B cell (primary cell): ENCODE data around the gene PPCDC. TPM values are rescaled to one million over a fixed set of nuclear protein-coding genes. Genes with fewer than 3 reads are reported as not detected.

Experiments
- ATAC-seq: fragments of 200-7000 bp; cut with Tn5 transposase; one replicate; pipeline ENCODE4 v1.10.0; 2021; ENCODE audit warnings: low read depth, mild to moderate bottlenecking, moderate number of reproducible peaks, moderate library complexity
- CTCF ChIA-PET: fragments of 350-600 bp; sonication (Branson Sonifier 250); formaldehyde crosslinking; loops from one replicate; lab custom pipeline; 2021; ENCODE audit warnings: antibody characterized with exemption, inconsistent platforms; lab: Charles Lee
- POLR2A ChIA-PET: fragments of 350-600 bp; sonication (Branson Sonifier 250); formaldehyde crosslinking; loops from one replicate; lab custom pipeline; 2021; ENCODE audit warnings: antibody characterized with exemption; lab: Charles Lee
- DNase-seq: peaks from one replicate; pipeline ENCODE4 v3.0.0; 2013
- H2AFZ ChIP-seq: 2 replicates; pipeline ENCODE4 v1.6.1; 2012; ENCODE audit warnings: mild to moderate bottlenecking, low read depth, low read length; ENCODE audit not compliant: insufficient read depth, poor library complexity, severe bottlenecking
- H3K27ac ChIP-seq, 2 donors: 1 replicate in 1 of 2; 2 replicates in 1 of 2; pipeline ENCODE4 v1.5.1; 2012 to 2013; ENCODE audit warnings: low read length in 2 of 2, mild to moderate bottlenecking in 2 of 2, moderate library complexity in 1 of 2
- H3K27me3 ChIP-seq, 4 experiments: fragments of 200-600 bp in 1 of 4; sonication (generic) in 1 of 4; replicated peaks in 1 of 4; 1 replicate in 2 of 4; 2 replicates in 2 of 4; pipeline versions ENCODE4 v1.6.1 to v1.7.0; 2013 to 2016; ENCODE audit warnings: low read length in 3 of 4, mild to moderate bottlenecking in 2 of 4, mixed read lengths in 1 of 4, moderate library complexity in 1 of 4; ENCODE audit not compliant: insufficient read depth in 4 of 4, control insufficient read depth in 3 of 4; ENCODE audit errors: control extremely low read depth in 1 of 4
- H3K36me3 ChIP-seq, 2 experiments: replicated peaks in 1 of 2; 1 replicate in 1 of 2; 2 replicates in 1 of 2; pipeline versions ENCODE4 v1.6.1 to v1.7.1; 2013; ENCODE audit warnings: low read length in 1 of 2; ENCODE audit not compliant: insufficient read depth in 2 of 2, control insufficient read depth in 1 of 2; ENCODE audit errors: control extremely low read depth in 1 of 2, extremely low read depth in 1 of 2
- H3K4me1 ChIP-seq, 2 donors: fragments of 200-600 bp in 1 of 2; sonication (generic) in 1 of 2; 1 replicate in 1 of 2; 2 replicates in 1 of 2; pipeline versions ENCODE4 v1.5.1 to v1.6.1; 2013 to 2017; ENCODE audit warnings: low read length in 2 of 2; ENCODE audit not compliant: control insufficient read depth in 2 of 2, insufficient read depth in 2 of 2
- H3K4me2 ChIP-seq: replicated peaks from 2 replicates; pipeline ENCODE3; 2012; ENCODE audit warnings: mild to moderate bottlenecking, low read depth, low read length; ENCODE audit not compliant: poor library complexity, severe bottlenecking
- H3K4me3 ChIP-seq, 5 experiments: fragments of 200-600 bp in 1 of 5; sonication (generic) in 1 of 5; 1 replicate in 3 of 5; 2 replicates in 2 of 5; pipeline versions ENCODE4 v1.5.1 to v1.7.0; 2011 to 2016; ENCODE audit warnings: low read length in 4 of 5, mild to moderate bottlenecking in 4 of 5, low read depth in 2 of 5, control low read depth in 1 of 5, moderate library complexity in 1 of 5; ENCODE audit not compliant: insufficient read depth in 1 of 5; ENCODE audit errors: control extremely low read depth in 1 of 5, extremely low read depth in 1 of 5
- H3K79me2 ChIP-seq: fragments of 200-600 bp; sonication (generic); one replicate; pipeline ENCODE4 v1.6.0; 2016; ENCODE audit warnings: low read length; ENCODE audit not compliant: control insufficient read depth, insufficient read depth
- H3K9ac ChIP-seq: fragments of 200-600 bp; sonication (generic); 2 replicates; pipeline ENCODE4 v1.6.1; 2017; ENCODE audit warnings: mild to moderate bottlenecking, low read length, moderate library complexity
- H3K9me3 ChIP-seq, 3 donors: one replicate each; pipeline versions ENCODE4 v1.6.1 to v1.7.1; 2013; ENCODE audit warnings: low read length in 2 of 3; ENCODE audit not compliant: control insufficient read depth in 2 of 3, insufficient read depth in 1 of 3; ENCODE audit errors: control extremely low read depth in 1 of 3
- H4K20me1 ChIP-seq: 2 replicates; pipeline ENCODE4 v1.6.0; 2012; ENCODE audit warnings: mild to moderate bottlenecking, low read length; ENCODE audit not compliant: insufficient read depth, control insufficient read depth, poor library complexity, severe bottlenecking
- H3K27ac Mint-ChIP-seq: one replicate; pipeline ENCODE4 v1.8.0; 2021; ENCODE audit warnings: mixed read lengths
- H3K27me3 Mint-ChIP-seq: one replicate; pipeline ENCODE4 v1.8.0; 2021; ENCODE audit warnings: mixed read lengths
- H3K4me1 Mint-ChIP-seq: one replicate; pipeline ENCODE4 v1.8.0; 2021; ENCODE audit warnings: mixed read lengths
- H3K4me3 Mint-ChIP-seq: one replicate; pipeline ENCODE4 v1.8.0; 2021; ENCODE audit warnings: mixed read lengths
- H3K9me3 Mint-ChIP-seq: one replicate; pipeline ENCODE4 v1.8.0; 2022; ENCODE audit warnings: mixed read lengths; ENCODE audit not compliant: insufficient read depth
- EZH2 ChIP-seq: IDR thresholded peaks from 2 replicates; pipeline ENCODE4 v1.6.1; 2012; ENCODE audit warnings: borderline replicate concordance, low read depth, mild to moderate bottlenecking, moderate library complexity, low read length; ENCODE audit not compliant: insufficient read depth, poor library complexity, severe bottlenecking
- whole genome bisulfite sequencing: methylation state at CpG from one replicate; pipeline ENCODE4 v1.1.5; 2013; ENCODE audit warnings: missing lambda C conversion rate; ENCODE audit not compliant: insufficient coverage; 5-methylcytosine and 5-hydroxymethylcytosine counted together
- intact Hi-C: fragments of 100-400 bp; cut with micrococcal nuclease; formaldehyde crosslinking; loops from one replicate; pipeline ENCODE4 v1.10.0; 2022
- polyA plus RNA-seq: library from polyadenylated mRNA; depleted of rRNA; stranded (reverse); fragments of >200 nt; gene quantifications from 2 replicates; pipeline ENCODE4 v1.2.3, GENCODE V29; 2012
- total RNA-seq, 2 donors: library from RNA; stranded (reverse); fragments of 120-200 nt in 1 of 2; gene quantifications; 1 replicate in 1 of 2; 2 replicates in 1 of 2; pipeline versions ENCODE4 v1.2.3 to v1.2.4, GENCODE V29; 2013 to 2022
- TF ChIP-seq, protein P1 (sequence below): fragments of 200-600 bp; IDR thresholded peaks from one replicate; pipeline ENCODE4 v1.8.0; 2022; ENCODE audit warnings: antibody characterized with exemption, mild to moderate bottlenecking

PPCDC gene
- total and polyA plus RNA-seq, 2 donors (not counting 1 experiment from before 2014, with no cell fraction given): 15.1 to 19.7 TPM

- intact Hi-C loops: no loop called here
- Histone ChIP-seq H3K4me1 (peaks cover 8% of the 10 kb centered on the region in 2 donors), H3K9ac (no peak overlapping the region), H3K27me3 (peaks cover 0 to 76% (median 38%) of the 10 kb centered on the region in 4 experiments), H4K20me1 (no peaks in the 10 kb centered on the region), H3K27ac (no peak overlapping the region), H3K36me3 (no peaks in the 10 kb centered on the region), H3K9me3 (peaks cover 0 to 12% (median 0%) of the 10 kb centered on the region in 3 donors), H3K4me2 (no peak overlapping the region), H2AFZ (no peak overlapping the region), H3K79me2 (no peaks in the 10 kb centered on the region), H3K4me3 (no peak overlapping the region)
- H3K27ac Mint-ChIP-seq: peak overlapping the region; percentile 1
- no peak for DNase-seq
- H3K4me3 Mint-ChIP-seq: no peak overlapping the region
- peaks cover 48% of the 10 kb centered on the region for H3K27me3 Mint-ChIP-seq
- WGBS: 86% methylated on average over 5 of the region's 7 CpGs
- no peaks in the 10 kb centered on the region for H3K9me3 Mint-ChIP-seq
- POLR2A ChIA-PET: interaction anchor here (0.7 kb wide), 1 partner anchor 14 kb away, joined by 5 read pairs; no protein-coding TSS in a partner anchor
- CTCF ChIA-PET: interaction anchor here (1.3 kb wide), 1 partner anchor 41 kb away, joined by 4 read pairs; no protein-coding TSS in a partner anchor
- no peak for ATAC-seq
- peaks cover 7% of the 10 kb centered on the region for H3K4me1 Mint-ChIP-seq
- TF ChIP-seq EZH2: no peak
- TF ChIP-seq, protein P1, sequence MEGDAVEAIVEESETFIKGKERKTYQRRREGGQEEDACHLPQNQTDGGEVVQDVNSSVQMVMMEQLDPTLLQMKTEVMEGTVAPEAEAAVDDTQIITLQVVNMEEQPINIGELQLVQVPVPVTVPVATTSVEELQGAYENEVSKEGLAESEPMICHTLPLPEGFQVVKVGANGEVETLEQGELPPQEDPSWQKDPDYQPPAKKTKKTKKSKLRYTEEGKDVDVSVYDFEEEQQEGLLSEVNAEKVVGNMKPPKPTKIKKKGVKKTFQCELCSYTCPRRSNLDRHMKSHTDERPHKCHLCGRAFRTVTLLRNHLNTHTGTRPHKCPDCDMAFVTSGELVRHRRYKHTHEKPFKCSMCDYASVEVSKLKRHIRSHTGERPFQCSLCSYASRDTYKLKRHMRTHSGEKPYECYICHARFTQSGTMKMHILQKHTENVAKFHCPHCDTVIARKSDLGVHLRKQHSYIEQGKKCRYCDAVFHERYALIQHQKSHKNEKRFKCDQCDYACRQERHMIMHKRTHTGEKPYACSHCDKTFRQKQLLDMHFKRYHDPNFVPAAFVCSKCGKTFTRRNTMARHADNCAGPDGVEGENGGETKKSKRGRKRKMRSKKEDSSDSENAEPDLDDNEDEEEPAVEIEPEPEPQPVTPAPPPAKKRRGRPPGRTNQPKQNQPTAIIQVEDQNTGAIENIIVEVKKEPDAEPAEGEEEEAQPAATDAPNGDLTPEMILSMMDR: no peak
Observed at GRCh38 chr15:75002398-75002797, 21.0 kb upstream of the PPCDC start.

- Histone ChIP-seq H3K36me3 (no peaks in the 10 kb centered on the region), H3K4me2 (no peak overlapping the region), H3K9me3 (peaks cover 0 to 15% (median 0%) of the 10 kb centered on the region in 3 donors), H3K4me1 (peaks cover 38 to 44% of the 10 kb centered on the region in 2 donors), H3K27ac (no peak overlapping the region), H3K4me3 (no peak overlapping the region), H2AFZ (no peak overlapping the region), H3K27me3 (peaks cover 0 to 55% (median 24%) of the 10 kb centered on the region in 4 experiments), H3K9ac (no peak overlapping the region), H4K20me1 (peaks cover 18% of the 10 kb centered on the region), H3K79me2 (no peaks in the 10 kb centered on the region)
- H3K9me3 Mint-ChIP-seq: no peaks in the 10 kb centered on the region
- no peak for TF ChIP-seq EZH2
- TF ChIP-seq, protein P1: no peak
- intact Hi-C loops: loop anchor here (5.0 kb wide), 1 partner anchor 445 kb away; the partner anchor contains the start of gene SIN3A
- ChIA-PET POLR2A (no interaction called here), CTCF (interaction anchor here (0.6 to 1.3 kb wide), 4 partner anchors 16 to 318 kb away, joined by 3 to 5 read pairs (median 4); partner anchors contain the start of gene PPCDC)
- peak overlapping the region; percentile 14 for H3K4me3 Mint-ChIP-seq
- no peak for ATAC-seq
- DNase-seq: no peak
- 45% methylated on average over 4 of the region's 13 CpGs for WGBS
- peaks cover 40% of the 10 kb centered on the region for H3K4me1 Mint-ChIP-seq
- no peak overlapping the region for H3K27ac Mint-ChIP-seq
- peaks cover 39% of the 10 kb centered on the region for H3K27me3 Mint-ChIP-seq
Observed at GRCh38 chr15:75007216-75007615, 16.2 kb upstream of the PPCDC start.
